ENCODE measurements around the gene KDF1.
"Not testable (repeated sequence)": the region's sequence is repeated elsewhere in the genome, so short reads cannot be mapped to it uniquely, and the experiment has no call there.

KDF1 gene

DNA sequence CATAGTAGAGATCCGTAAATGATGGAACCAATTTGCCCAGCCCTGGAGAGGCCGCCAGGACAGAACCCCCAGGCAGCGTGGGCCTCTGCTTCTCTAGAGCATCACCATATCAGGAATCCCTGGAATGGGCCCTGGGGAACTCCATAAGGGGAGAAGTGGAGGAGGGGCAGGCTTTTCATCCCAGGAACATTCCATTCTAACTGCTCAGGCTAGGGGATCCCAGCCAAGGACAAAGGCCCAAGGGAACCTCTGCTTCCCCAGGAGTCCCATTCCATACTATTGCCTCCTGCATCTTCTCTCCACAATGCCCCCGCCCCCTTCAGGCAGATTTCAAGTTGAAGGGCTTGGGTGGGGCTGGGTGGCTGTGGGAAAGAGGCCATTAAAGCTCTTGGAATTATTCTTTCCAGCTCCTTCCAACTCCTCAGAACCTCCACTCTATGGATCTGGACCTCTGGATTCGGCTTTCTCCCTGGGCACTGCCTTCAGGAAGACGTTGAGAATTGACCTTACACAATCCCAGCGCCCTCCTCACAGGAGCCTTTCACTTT lies 39.2 kb upstream of the KDF1 start:
- no peak overlapping the region for H3K4me3 Mint-ChIP-seq
- ATAC-seq, result no peak
- H3K27ac Mint-ChIP-seq, result no peak overlapping the region
- no peaks in the 10 kb centered on the region for H3K36me3 Mint-ChIP-seq
- H3K9me3 Mint-ChIP-seq, result no peaks in the 10 kb centered on the region
- H3K27me3 Mint-ChIP-seq, result peaks cover 22% of the 10 kb centered on the region
- H3K4me1 Mint-ChIP-seq, result peaks cover 19% of the 10 kb centered on the region

DNA sequence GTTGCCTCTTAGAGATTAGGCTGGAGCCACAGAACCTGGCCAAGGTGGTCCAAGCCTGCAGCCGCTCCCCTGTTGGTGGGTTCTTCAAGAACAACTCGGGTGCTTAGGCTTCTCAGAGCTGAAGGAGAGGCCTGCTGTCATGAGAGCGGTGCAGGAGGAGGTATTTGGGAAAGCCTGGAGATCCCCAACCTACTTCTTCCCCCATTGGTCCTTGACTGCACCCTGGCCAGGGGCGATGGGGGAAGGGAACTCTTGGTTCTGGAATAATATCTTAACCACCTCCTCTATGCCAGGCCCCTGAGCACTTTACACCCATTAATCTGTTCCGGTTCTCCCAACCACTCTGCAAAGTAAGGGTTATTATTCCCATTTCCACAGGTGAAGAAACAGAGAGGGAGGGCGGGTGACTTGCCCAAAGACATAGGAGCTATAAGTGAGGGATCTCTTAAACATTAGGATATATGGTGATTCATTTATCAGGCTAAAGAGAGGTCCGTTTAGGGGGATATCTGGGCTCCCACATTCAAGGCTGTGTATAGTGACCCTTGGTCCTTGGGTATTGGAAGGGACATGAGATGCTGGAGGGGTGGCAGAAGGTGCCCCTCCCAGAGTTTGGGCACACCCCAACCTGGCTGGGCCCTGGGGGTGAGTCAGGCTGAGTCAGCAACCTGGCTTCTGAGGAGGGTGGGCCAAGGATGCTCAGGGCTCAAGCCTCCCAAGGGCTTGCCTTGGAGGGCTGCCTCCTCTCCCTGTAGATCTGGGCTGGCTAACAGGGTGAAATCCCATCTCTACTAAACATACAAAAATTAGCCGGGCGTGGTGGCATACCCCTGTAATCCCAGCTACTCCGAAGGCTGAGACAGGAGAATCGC lies 38.4 kb upstream of the KDF1 start:
- no peak overlapping the region for H3K4me3 Mint-ChIP-seq

DNA sequence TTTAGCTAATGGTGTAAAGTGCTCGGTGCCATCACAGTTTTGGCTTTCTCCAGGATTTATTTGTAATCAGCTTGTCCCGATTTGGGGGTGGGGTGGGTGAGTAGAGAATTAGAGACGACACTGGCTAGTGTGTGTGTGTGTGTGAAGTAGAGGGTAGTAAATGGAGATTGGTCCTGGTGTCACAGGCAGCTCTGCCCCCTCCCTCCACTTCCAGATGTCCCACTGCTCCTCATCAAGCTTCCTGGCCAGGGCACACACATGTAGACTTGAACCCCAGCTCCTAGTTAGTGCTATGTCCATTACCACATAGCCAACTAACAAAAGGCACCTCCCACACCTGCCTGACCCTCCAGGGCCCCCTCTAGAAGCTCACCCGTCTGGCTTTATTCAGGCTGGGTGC lies 36.4 kb upstream of the KDF1 start:
- no peaks in the 10 kb centered on the region for H3K9me3 Mint-ChIP-seq
- H3K27me3 Mint-ChIP-seq, result peaks cover 36% of the 10 kb centered on the region
- H3K4me3 Mint-ChIP-seq, result no peak overlapping the region
- H3K27ac Mint-ChIP-seq, result no peak overlapping the region
- no peaks in the 10 kb centered on the region for H3K36me3 Mint-ChIP-seq
- no peak for ATAC-seq
- peaks cover 19% of the 10 kb centered on the region for H3K4me1 Mint-ChIP-seq

More for the DNA sequence above, 38.4 kb upstream of the KDF1 start:
- Mint-ChIP-seq H3K27me3 (peaks cover 22% of the 10 kb centered on the region), H3K36me3 (no peaks in the 10 kb centered on the region), H3K9me3 (no peaks in the 10 kb centered on the region), H3K27ac (no peak overlapping the region), H3K4me1 (peaks cover 19% of the 10 kb centered on the region)
- no peak for ATAC-seq

DNA sequence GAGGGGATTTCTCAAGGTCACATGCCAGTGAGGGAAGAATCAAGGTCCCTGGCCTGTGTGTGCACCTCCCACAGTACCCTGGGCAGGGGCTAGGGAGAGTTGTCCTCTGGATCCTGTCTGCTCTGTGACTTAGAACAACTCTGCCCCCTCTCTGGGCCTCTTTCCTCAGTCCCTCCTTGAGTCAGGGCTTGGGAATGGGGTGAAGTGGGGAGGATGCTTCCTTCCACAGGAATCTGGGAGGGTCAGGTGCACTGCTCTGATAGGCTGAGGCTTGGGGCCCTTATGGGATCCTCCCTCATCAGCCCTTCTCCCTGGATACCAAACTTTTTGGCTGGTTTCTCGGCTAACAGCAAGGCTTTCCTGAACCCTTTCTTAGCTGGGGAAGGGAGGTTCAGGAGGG lies 35.8 kb upstream of the KDF1 start:
- H3K27me3 Mint-ChIP-seq, result peaks cover 42% of the 10 kb centered on the region

DNA sequence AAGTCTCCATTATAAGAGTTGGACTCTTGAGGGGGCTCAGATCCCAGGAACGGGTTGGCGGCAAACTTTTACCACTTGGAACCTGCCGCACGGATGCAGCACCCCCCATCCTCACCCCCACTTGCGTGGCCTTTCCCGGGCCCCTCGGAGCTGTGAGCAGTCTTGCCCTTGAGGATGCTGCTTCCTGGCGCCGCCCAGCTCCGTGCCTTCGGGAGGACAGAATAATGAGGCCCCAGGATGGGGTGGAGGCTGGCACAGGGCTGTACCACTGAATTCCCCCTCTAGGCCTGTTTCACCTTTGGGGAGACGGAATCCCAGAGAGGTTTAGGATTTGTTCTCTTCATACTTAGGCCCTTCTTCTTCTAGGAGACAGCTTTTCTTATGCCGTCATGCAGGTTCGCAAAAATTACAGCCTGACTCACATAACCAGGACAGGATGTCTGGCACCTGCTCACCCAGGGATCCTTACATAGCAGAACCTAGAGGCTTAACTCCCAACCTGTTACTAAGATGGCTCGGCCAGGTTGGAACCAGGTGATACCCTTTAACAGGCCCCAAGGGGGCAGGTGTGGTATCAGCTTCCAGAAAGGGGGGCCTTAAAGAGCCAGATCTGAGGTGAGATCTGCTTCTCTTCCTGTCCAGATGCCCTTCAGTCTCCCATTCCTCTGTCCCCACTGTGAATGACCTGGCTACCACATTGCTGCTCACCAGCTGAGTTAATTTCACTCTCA lies 34.7 kb upstream of the KDF1 start:
- H3K36me3 Mint-ChIP-seq, result no peaks in the 10 kb centered on the region

More for the DNA sequence above, 35.8 kb upstream of the KDF1 start:
- H3K9me3 Mint-ChIP-seq, result no peaks in the 10 kb centered on the region
- H3K4me3 Mint-ChIP-seq, result no peak overlapping the region
- H3K27ac Mint-ChIP-seq, result no peak overlapping the region
- no peak for ATAC-seq
- H3K4me1 Mint-ChIP-seq, result peaks cover 19% of the 10 kb centered on the region
- no peaks in the 10 kb centered on the region for H3K36me3 Mint-ChIP-seq

GRCh38 chr1:26994020-26994786 lies 33.9 kb upstream of the KDF1 start:
- H3K27ac Mint-ChIP-seq, result no peak overlapping the region
- no peaks in the 10 kb centered on the region for H3K36me3 Mint-ChIP-seq
- peaks cover 19% of the 10 kb centered on the region for H3K4me1 Mint-ChIP-seq
- peaks cover 60% of the 10 kb centered on the region for H3K27me3 Mint-ChIP-seq
- peak; percentile 56 for ATAC-seq
- peak overlapping the region; percentile 59 for H3K4me3 Mint-ChIP-seq
- no peaks in the 10 kb centered on the region for H3K9me3 Mint-ChIP-seq

More for the DNA sequence above, 34.7 kb upstream of the KDF1 start:
- ATAC-seq, result no peak
- Mint-ChIP-seq H3K9me3 (no peaks in the 10 kb centered on the region), H3K4me3 (peak overlapping the region; percentile 59), H3K27me3 (peaks cover 53% of the 10 kb centered on the region), H3K27ac (no peak overlapping the region), H3K4me1 (peaks cover 19% of the 10 kb centered on the region)

- H3K9me3 Mint-ChIP-seq, result no peaks in the 10 kb centered on the region
- no peak within 1 kb of the TSS for H3K27ac Mint-ChIP-seq
- ATAC-seq, result peak; percentile 80
- no peaks in the 10 kb centered on the region for H3K36me3 Mint-ChIP-seq
- H3K4me1 Mint-ChIP-seq, result peaks cover 19% of the 10 kb centered on the region
- peaks cover 61% of the 10 kb centered on the region for H3K27me3 Mint-ChIP-seq
- H3K4me3 Mint-ChIP-seq, result peak within 1 kb of the TSS; percentile 72
These were observed 33.2 kb upstream of the KDF1 start, which contains the start of gene TRNP1 for GRCh38 chr1:26993237-26994019. TRNP1 (plus strand) TSS chr1:26993692; CDS start chr1:26993787, 95 bp downstream.

- no peak overlapping the region for H3K27ac Mint-ChIP-seq
- H3K4me1 Mint-ChIP-seq, result peaks cover 12% of the 10 kb centered on the region
- H3K4me3 Mint-ChIP-seq, result no peak overlapping the region
- no peaks in the 10 kb centered on the region for H3K9me3 Mint-ChIP-seq
- H3K27me3 Mint-ChIP-seq, result peaks cover 57% of the 10 kb centered on the region
- H3K36me3 Mint-ChIP-seq, result no peaks in the 10 kb centered on the region
- ATAC-seq, result no peak
These were observed 31.2 kb upstream of the KDF1 start for GRCh38 chr1:26991310-26992116.

GRCh38 chr1:26989403-26990109 lies 29.3 kb upstream of the KDF1 start:
- not testable (repeated sequence) for H3K36me3 Mint-ChIP-seq, H3K9me3 Mint-ChIP-seq, H3K27ac Mint-ChIP-seq, H3K4me3 Mint-ChIP-seq, ATAC-seq
- H3K27me3 Mint-ChIP-seq, result peaks cover 39% of the 10 kb centered on the region
- peaks cover 12% of the 10 kb centered on the region for H3K4me1 Mint-ChIP-seq

GRCh38 chr1:26986658-26987057 lies 26.4 kb upstream of the KDF1 start:
- H3K9me3 Mint-ChIP-seq, result no peaks in the 10 kb centered on the region
- H3K4me3 Mint-ChIP-seq, result no peak overlapping the region
- no peak overlapping the region for H3K27ac Mint-ChIP-seq
- H3K36me3 Mint-ChIP-seq, result no peaks in the 10 kb centered on the region
- ATAC-seq, result peak; percentile 12
- peaks cover 39% of the 10 kb centered on the region for H3K27me3 Mint-ChIP-seq
- peaks cover 2% of the 10 kb centered on the region for H3K4me1 Mint-ChIP-seq

DNA sequence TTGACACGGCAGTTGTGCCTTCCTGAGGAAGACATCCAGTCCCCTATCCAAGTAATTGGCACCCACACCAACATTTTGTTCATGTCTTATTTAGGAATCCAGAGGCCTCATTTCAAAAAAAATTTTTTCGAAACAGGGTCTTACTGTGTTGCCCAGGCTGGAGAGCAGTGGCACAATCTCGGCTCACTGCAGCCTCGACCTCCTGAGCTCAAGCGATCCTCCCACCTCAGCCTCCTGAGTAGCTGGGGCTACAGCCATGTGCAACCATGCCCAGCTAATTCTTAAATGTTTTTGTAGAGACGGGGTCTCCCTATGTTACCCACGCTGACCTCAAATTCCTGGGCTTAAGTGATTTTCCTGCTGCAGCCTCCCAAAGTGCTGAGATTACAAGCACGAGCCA lies 24.0 kb upstream of the KDF1 start:
- no peak for ATAC-seq
- no peak overlapping the region for H3K4me3 Mint-ChIP-seq
- no peaks in the 10 kb centered on the region for H3K9me3 Mint-ChIP-seq
- peaks cover 27% of the 10 kb centered on the region for H3K27me3 Mint-ChIP-seq
- H3K27ac Mint-ChIP-seq, result no peak overlapping the region
- no peaks in the 10 kb centered on the region for H3K36me3 Mint-ChIP-seq
- no peaks in the 10 kb centered on the region for H3K4me1 Mint-ChIP-seq

DNA sequence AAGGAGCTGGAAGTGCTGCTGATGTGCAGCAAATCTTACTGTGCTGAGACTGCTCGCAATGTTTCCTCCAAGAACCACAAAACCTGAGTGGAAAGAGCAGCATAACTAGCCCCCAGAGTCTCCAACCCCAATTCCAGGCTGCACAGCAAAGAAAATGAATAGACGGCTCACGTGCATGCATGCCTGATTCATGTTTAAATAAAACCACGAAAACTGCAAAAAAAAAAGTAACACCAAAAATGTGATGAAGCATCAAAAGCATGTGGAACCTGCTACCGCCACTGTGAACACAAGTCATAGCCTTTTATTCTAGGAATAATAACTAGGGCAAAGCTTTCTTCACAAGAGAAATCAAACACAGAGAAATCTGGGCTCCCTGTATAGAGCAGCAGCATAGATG lies 23.6 kb upstream of the KDF1 start:
- Mint-ChIP-seq H3K9me3 (no peaks in the 10 kb centered on the region), H3K4me3 (no peak overlapping the region), H3K27ac (no peak overlapping the region), H3K4me1 (no peaks in the 10 kb centered on the region), H3K36me3 (no peaks in the 10 kb centered on the region), H3K27me3 (peaks cover 25% of the 10 kb centered on the region)
- ATAC-seq, result no peak

- H3K4me3 Mint-ChIP-seq, result no peak overlapping the region
- peaks cover 25% of the 10 kb centered on the region for H3K27me3 Mint-ChIP-seq
- no peaks in the 10 kb centered on the region for H3K36me3 Mint-ChIP-seq
- H3K9me3 Mint-ChIP-seq, result no peaks in the 10 kb centered on the region
- ATAC-seq, result no peak
- H3K27ac Mint-ChIP-seq, result no peak overlapping the region
- H3K4me1 Mint-ChIP-seq, result no peaks in the 10 kb centered on the region
These were observed 21.0 kb upstream of the KDF1 start for GRCh38 chr1:26981146-26981846.
